MM.1S (cell line): ENCODE data around the gene RBBP7.

Experiments
- CTCF ChIP-seq: fragments of 300-600 bp; sonication (generic); IDR thresholded peaks from 2 replicates; pipeline ENCODE4 v1.5.1; 2016; ENCODE audit warnings: antibody characterized with exemption, low read length, mixed read lengths
- EZH2 ChIP-seq: fragments of 300-600 bp; sonication (generic); optimal IDR thresholded peaks from 2 replicates; pipeline ENCODE3; 2017; ENCODE audit warnings: low read depth, mild to moderate bottlenecking, antibody characterized with exemption, low read length, mixed read lengths
- EZH2phosphoT487 ChIP-seq: fragments of 300-600 bp; sonication (generic); IDR thresholded peaks from 2 replicates; pipeline ENCODE4 v1.6.1; 2018; ENCODE audit warnings: antibody characterized with exemption, low read length

- TF ChIP-seq CTCF (no peak), EZH2 (no peak), EZH2phosphoT487 (no peak)
These were observed 62.1 kb downstream of the RBBP7 start for GRCh38 chrX:16807976-16808542.
